Gastrocnemius medialis (tissue), 4 donors: ENCODE results near the gene EME2.

Experiments
- CTCF ChIP-seq, 5 experiments: fragments of 450-650 bp in 3 of 5; fragments of 200-600 bp in 2 of 5; sonication (generic) in 2 of 5; IDR thresholded peaks in 4 of 5; conservative IDR thresholded peaks in 1 of 5; 1 replicate in 4 of 5; 2 replicates in 1 of 5; pipeline ENCODE4 v1.5.1; 2016 to 2019; ENCODE audit warnings: antibody characterized with exemption in 5 of 5, mild to moderate bottlenecking in 3 of 5, moderate library complexity in 3 of 5
- POLR2A ChIP-seq, 2 donors: fragments of 450-650 bp; IDR thresholded peaks; one replicate each; pipeline ENCODE4 v1.6.1; 2017; ENCODE audit warnings: antibody characterized with exemption in 2 of 2, mild to moderate bottlenecking in 2 of 2, moderate library complexity in 2 of 2

DNA sequence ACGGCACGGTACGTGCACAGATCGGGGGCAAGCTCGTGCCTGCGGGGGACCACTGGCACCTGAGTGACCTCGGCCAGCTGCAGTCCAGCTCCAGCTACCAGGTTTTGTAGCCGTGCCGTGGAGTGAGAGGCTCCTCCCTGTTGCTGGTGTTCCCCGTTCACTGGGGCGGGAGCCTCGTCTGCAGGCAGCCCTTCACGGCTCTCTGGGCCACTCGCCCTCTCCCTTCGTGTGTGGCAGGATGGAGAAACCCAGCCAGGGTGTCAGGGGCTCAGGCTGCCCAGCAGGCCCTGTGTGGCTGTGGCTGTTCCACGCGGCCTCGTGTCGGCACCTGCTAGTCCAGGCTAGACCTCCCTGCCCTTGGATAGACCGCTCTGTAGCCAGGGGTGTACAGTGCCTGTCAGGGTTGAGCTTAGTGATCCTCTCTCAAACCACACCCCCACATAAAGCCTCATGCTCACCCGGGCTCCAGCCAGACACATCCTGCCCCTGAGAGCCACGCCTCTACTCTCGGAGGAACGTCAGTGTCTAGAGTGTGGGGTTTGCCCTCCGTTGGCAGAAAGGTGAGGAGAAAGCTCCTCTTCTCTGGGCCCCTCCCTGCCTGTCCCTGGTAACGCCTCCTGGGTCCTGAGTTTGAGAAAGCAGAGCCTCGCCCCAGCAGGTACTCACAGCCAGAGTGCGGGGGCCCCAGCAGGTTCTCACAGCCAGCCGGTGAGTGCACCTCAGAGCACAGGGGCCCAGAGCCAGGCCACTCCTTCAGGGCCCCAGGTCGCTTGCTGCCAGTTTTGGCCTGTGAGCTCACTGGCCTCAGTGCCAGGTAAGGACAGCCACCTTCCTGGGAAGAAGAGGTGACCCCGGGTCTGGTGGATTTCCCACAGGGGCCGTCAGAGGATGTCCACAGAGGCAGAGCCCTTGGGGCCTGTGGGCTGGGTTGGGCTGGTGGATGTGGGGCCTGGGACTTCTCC is 29.0 kb upstream of the EME2 start:
- TF ChIP-seq CTCF (IDR thresholded peaks at IDR 0.05 in 4 of 5, conservative IDR thresholded peaks at IDR 0.05 in 1 of 5) (no peak), POLR2A (IDR thresholded peaks at IDR 0.05) (no peak)
